ENCODE data around the gene PODXL2. TPM values are rescaled to one million over a fixed set of nuclear protein-coding genes. Genes with fewer than 3 reads are reported as not detected.
"Not testable (repeated sequence)": the region's sequence is repeated elsewhere in the genome, so short reads cannot be mapped to it uniquely, and the experiment has no call there.

The PODXL2 gene
- total RNA-seq, 1 experiment from 2014 or later: 84.7 TPM

DNA sequence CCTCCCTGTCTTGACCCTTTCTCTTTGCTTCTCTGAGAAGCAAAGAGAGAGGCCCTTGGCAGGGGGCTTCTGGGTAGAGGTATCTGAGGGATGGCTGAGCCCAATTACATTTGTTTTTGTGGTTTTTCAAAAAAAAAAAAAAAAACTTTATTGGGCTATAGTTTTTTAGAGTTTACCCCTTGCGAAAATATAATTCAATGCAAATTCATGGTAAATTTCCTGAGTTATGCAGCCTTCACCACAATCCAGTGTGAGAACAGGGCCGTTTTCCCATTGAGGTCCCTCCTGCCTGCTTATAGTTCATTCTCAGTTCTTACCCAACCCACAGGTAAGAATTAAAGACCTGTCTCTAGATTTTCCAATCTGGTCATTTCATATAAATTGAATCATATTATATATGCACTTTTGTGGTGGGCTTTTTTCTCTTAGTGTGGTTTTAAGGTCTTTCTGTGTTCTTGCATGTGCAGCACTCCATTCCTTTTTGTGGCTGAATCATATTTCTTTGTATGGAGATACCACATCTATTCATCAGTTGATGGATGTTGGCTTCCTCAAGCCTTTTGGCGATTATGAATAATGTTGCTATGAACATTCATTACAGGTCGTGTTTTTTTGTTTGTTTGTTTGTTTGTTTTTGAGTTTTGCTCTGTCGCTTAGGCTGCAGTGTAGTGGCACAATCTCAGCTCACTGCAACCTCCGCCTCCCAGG is 28.1 kb upstream of the PODXL2 start:
- Histone ChIP-seq H3K9me3 (no peaks in the 10 kb centered on the region), H3K36me3 (peaks cover 62% of the 10 kb centered on the region), H3K27me3 (no peaks in the 10 kb centered on the region), H3K4me3 (no peak overlapping the region)
- no peak for DNase-seq

DNA sequence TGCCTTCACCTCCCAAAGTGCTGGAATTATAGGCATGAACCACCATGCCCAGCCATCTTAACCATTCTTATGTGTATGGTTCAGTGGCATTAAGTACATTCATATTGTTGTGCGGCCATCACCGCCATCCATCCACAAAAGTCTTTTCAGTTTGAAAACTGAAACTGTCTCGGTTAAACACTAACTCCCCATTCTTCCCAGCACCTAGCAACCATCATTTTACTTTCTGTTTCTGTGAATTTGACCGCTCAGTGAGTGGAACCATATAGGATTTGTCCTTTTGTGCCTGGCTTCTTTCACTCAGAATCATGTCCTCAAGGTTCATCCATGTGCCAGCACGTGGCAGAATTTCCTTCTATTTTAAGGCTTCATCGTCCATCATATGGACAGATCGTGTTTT is 24.9 kb upstream of the PODXL2 start:
- no peak overlapping the region for H3K4me3 ChIP-seq
- H3K27me3 ChIP-seq: no peaks in the 10 kb centered on the region
- DNase-seq: no peak
- H3K36me3 ChIP-seq: peaks cover 90% of the 10 kb centered on the region
- H3K9me3 ChIP-seq: no peaks in the 10 kb centered on the region

DNA sequence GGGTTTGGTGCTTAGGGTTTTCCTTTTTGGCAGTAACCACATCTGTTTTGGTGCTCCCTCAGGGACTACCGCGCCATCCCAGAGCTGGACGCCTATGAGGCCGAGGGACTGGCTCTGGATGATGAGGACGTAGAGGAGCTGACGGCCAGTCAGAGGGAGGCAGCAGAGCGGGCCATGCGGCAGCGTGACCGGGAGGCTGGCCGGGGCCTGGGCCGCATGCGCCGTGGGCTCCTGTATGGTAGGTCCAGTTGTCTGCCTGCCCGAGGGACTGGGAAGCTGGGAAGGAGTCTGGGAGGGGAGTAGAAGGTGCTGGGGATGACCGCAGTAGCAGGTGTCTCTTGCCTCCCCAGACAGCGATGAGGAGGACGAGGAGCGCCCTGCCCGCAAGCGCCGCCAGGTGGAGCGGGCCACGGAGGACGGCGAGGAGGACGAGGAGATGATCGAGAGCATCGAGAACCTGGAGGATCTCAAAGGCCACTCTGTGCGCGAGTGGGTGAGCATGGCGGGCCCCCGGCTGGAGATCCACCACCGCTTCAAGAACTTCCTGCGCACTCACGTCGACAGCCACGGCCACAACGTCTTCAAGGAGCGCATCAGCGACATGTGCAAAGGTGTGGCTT is 24.3 kb upstream of the PODXL2 start:
- no peaks in the 10 kb centered on the region for H3K27me3 ChIP-seq
- no peaks in the 10 kb centered on the region for H3K9me3 ChIP-seq
- peaks cover 89% of the 10 kb centered on the region for H3K36me3 ChIP-seq
- DNase-seq: no peak
- H3K4me3 ChIP-seq: no peak overlapping the region

DNA sequence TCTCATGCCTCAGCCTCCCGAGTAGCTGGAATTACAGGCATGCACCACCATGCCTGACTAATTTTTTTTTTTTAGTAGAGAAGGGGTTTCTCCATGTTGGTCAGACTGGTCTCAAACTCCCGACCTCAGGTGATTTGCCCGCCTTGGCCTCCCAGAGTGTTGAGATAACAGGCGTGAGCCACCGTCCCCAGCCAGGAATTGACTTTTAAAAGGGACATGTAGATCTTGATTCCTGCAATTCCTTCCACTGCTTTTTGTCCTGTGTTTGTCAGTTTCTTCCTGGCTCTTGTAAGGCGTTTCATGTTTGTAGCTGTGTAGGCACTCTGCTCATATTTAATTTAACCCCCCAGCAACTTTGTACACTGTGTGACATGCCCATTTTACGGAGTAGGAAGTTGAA is 23.4 kb upstream of the PODXL2 start:
- H3K36me3 ChIP-seq: peaks cover 88% of the 10 kb centered on the region
- H3K9me3 ChIP-seq, DNase-seq, H3K27me3 ChIP-seq, H3K4me3 ChIP-seq: not testable (repeated sequence)

DNA sequence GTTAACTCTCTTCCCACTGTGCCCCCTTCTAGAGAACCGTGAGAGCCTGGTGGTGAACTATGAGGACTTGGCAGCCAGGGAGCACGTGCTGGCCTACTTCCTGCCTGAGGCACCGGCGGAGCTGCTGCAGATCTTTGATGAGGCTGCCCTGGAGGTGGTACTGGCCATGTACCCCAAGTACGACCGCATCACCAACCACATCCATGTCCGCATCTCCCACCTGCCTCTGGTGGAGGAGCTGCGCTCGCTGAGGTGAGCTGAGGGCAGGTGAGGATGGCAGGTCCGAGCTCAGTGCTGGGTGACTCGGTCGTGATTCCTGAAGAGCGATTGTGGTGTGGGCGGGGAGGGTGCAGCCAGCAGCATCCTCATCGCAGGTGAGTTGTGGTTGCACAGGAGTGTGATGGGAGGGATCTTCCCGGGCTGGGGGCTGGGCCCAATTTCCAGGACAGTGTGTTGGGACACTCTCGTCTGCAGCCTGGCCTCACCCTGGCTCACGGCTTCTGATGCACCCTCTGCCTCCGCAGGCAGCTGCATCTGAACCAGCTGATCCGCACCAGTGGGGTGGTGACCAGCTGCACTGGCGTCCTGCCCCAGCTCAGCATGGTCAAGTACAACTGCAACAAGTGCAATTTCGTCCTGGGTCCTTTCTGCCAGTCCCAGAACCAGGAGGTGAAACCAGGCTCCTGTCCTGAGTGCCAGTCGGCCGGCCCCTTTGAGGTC is 22.7 kb upstream of the PODXL2 start:
- Histone ChIP-seq H3K4me3 (no peak overlapping the region), H3K36me3 (peaks cover 90% of the 10 kb centered on the region)

DNA sequence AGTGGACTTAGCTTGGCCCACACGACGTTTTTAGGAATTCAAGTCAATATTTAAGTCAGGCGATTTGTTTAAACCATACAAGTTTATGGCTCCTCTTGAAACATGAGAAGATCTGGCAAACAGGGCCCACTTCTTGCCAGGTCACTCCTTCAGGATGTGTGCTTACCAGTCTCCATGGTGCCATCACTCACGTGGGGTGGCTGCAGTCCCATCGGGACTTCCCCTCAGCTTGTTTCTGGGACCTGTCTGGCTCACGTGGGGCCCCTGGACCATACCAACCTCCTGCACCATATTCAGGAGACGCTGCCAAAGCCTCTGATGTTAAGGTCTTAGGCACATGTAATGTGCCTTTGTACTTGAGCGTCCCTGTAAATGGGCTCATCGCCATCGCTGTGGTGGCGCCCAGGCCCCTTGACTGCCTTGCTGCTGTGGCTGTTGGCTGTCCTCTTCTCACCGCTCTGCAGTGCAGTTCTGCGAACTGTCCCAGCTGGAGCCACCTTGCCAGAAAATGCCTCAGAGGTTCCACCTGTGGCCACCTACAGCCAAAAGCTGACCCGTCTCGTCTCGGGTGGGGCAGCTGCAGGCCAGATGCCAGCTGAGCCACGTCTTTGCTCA is 21.9 kb upstream of the PODXL2 start:
- Histone ChIP-seq H3K4me3 (no peak overlapping the region), H3K9me3 (no peaks in the 10 kb centered on the region), H3K27me3 (no peaks in the 10 kb centered on the region), H3K36me3 (peaks cover 86% of the 10 kb centered on the region)
- peak; percentile 62 for DNase-seq

More for the DNA sequence above, 22.7 kb upstream of the PODXL2 start:
- H3K27me3 ChIP-seq: no peaks in the 10 kb centered on the region
- no peak for DNase-seq
- no peaks in the 10 kb centered on the region for H3K9me3 ChIP-seq

DNA sequence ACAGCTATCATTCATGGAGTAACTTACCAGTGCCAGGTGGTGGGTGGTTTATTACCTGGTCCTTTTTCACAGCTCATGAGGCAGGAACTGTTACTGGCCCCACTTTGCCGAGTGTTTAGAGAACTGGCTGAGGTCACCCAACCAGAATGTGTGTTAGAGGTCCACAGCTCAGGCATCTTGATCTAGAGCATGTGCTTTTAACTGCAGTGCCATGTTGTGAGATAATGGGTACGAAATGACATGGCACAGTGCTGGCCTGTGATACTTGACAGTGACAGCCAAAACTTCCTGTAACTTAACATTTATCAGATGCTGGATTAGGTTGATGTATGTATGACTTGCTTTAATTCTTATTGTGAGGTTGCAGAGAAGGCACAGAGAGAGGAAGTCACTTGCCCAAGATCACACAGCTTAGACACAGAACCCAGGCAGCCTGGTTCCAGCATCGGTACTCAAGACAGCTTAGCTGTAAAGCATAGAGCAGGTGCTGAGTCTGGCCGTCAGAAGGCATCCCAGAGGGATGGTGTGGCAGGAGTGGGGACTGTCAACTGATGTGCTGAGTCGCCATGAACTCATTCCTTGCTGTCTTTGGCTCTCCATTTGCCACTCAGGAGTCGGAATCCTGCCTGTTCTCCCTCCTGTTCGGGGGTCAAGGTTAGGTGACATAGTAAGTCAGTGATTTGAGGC is 21.2 kb upstream of the PODXL2 start:
- H3K27me3 ChIP-seq: no peaks in the 10 kb centered on the region
- H3K36me3 ChIP-seq: peaks cover 88% of the 10 kb centered on the region
- no peaks in the 10 kb centered on the region for H3K9me3 ChIP-seq
- no peak for DNase-seq
- no peak overlapping the region for H3K4me3 ChIP-seq

DNA sequence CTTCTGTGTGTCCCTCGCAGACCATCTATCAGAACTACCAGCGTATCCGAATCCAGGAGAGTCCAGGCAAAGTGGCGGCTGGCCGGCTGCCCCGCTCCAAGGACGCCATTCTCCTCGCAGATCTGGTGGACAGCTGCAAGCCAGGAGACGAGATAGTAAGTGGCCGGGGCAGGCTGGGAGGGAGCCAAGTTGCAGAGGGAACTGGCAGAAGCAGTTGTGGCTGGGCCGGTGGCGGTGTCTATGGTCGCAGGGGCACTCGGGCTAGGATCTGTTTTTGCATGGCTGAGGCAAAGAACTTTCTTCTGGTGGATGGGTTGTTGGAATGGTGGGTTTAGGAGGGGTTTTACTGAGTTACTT is 20.6 kb upstream of the PODXL2 start:
- Histone ChIP-seq H3K4me3 (no peak overlapping the region), H3K9me3 (no peaks in the 10 kb centered on the region), H3K36me3 (peaks cover 88% of the 10 kb centered on the region), H3K27me3 (no peaks in the 10 kb centered on the region)
- no peak for DNase-seq

DNA sequence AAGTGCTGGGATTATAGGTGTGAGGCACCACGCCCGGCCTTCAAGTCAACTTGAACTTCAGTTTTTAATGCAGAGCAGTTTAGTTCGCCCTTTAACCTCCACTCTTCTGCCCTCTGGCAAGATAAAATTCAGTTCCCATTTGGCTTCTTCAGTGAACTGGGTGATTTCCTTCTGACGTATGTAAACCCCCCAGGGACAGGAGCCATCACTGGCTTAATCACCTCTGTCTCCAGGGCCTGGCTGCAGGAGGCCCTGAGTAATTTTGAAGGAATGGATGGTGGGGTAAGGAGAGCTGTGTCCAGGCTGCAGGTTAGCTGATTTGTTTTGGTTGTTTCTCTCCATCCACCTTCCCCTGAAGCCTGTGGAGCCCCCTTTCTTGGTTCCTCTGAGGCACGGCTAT is 18.9 kb upstream of the PODXL2 start:
- DNase-seq: no peak
- no peaks in the 10 kb centered on the region for H3K9me3 ChIP-seq

DNA sequence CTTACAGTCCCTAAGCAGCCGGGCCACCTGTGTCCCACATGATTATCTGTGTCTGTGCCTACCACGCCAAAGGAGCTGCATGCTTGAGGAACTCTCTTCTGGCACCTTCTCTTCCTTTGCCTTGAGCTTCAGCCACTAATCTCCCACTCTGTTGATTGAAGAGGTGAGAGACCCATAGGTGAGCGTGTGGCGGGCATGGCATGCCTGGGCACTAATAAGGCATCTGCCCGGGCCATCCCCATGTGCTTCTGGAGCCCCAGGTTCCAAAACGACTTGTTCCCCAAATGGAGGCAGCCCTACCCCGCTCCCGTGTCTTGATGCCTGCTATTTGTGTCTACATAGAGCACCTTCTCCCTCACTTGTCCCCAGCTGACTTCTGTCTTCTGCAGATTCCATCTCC is 17.7 kb upstream of the PODXL2 start:
- Histone ChIP-seq H3K4me3 (no peak overlapping the region), H3K36me3 (peaks cover 95% of the 10 kb centered on the region), H3K9me3 (no peaks in the 10 kb centered on the region), H3K27me3 (no peaks in the 10 kb centered on the region)
- no peak for DNase-seq

More for the DNA sequence above, 18.9 kb upstream of the PODXL2 start:
- H3K36me3 ChIP-seq: peaks cover 93% of the 10 kb centered on the region
- H3K4me3 ChIP-seq: no peak overlapping the region
- no peaks in the 10 kb centered on the region for H3K27me3 ChIP-seq

DNA sequence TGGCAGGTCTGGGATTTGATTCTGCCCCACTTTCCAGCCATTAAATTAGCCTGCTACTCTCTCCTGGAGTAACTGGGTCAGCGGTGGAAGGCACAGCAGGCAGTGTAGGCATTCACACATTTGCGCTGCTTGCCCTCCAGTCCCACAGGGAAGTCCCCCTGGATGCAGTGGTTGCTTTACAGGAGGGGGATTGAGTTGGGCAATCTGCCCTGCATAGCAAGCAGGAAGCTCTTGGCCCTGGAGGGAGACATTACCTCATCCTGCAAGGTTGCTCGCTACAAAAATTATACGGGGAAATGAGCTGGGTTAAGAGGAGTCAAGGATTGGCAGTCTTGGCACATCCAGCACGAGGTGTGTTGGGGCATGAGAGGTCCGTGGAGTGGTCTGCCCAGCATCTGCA is 16.0 kb upstream of the PODXL2 start:
- no peak for DNase-seq
- no peaks in the 10 kb centered on the region for H3K27me3 ChIP-seq
- peaks cover 95% of the 10 kb centered on the region for H3K36me3 ChIP-seq
- H3K9me3 ChIP-seq: no peaks in the 10 kb centered on the region
- no peak overlapping the region for H3K4me3 ChIP-seq

DNA sequence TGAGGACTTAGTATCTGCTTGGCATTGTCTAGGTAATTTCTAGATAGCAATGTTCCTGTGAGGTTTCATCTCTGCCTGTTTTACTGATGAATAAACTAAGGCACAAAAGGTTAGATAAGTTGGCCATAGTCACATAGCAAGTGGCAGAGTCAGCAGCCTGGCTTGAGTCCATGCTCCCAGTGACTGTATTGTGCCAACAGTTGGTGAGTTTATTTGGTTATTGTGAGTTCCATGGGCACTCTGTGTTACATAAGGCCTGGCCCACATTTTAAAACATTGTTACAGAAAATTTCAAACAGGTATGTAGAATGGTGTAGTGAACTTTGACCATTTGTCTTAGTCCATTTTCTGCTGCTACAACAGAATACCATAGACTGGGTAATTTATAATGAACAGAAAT is 15.6 kb upstream of the PODXL2 start:
- peak; percentile 64 for DNase-seq
- peaks cover 95% of the 10 kb centered on the region for H3K36me3 ChIP-seq
- no peaks in the 10 kb centered on the region for H3K9me3 ChIP-seq
- H3K4me3 ChIP-seq: no peak overlapping the region
- no peaks in the 10 kb centered on the region for H3K27me3 ChIP-seq

DNA sequence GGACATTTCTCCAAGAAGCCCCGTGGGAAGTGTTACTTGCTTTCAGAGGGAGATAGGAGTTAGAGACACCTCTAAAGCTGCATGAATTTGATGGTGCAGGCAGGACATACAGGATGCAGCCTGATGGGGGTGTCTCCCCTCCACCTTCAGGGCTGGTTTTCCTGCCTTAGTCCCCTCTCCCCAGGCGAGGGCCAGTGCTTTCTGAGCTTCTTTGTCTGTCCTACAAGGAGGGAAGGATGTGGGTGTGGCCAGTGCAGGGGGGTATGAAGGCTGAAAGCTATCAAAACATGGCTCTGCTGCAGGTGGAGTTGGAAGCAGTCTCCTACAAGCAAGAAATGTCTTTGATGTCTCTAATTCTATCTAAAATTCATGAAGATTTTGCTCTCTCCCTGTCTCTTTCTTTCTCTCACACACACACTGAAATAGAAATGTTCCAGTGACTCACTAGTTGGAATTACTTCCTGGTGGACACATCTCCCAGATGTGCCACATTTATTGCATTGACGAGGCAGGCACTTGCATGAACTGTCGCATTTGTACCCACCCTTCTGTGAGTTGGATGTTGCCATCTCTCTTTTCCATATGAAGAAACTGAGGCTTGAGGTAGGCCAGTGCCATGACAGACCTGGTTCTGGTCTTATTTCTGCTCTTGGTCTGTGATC is 13.9 kb upstream of the PODXL2 start:
- no peaks in the 10 kb centered on the region for H3K27me3 ChIP-seq
- H3K9me3 ChIP-seq: no peaks in the 10 kb centered on the region
- H3K4me3 ChIP-seq: no peak overlapping the region
- DNase-seq: no peak
- H3K36me3 ChIP-seq: peaks cover 97% of the 10 kb centered on the region

DNA sequence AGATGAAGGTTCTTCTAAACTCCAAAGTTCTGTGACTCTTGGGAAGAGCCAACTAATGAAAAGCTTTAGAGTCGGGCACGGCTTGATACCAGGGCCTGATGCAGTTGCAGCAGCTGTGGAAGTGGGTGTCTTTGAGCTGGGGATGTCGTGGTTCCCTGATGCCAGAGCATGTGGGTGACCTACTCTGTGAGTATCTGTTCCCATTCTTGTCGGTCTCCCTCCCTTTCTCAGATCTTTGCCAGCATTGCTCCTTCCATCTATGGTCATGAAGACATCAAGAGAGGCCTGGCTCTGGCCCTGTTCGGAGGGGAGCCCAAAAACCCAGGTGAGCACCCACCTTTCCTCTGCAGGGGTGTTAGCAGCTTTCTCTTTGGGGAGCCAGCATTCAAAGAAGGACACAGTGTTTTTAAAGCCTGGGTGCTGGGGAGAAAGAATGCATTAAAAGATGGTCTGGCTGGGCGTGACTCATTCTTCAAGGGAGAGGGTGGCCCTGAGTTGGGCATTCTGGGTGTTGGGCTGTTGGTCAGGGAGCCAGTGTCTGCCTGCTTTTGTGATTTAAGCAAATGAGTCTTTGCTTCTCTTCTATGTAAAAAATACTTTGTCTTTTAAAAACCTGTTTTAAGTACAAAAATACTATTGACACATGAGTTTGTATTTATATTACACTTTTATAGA is 13.2 kb upstream of the PODXL2 start:
- Histone ChIP-seq H3K27me3 (no peaks in the 10 kb centered on the region), H3K4me3 (no peak overlapping the region), H3K9me3 (no peaks in the 10 kb centered on the region), H3K36me3 (peaks cover 97% of the 10 kb centered on the region)
- no peak for DNase-seq

DNA sequence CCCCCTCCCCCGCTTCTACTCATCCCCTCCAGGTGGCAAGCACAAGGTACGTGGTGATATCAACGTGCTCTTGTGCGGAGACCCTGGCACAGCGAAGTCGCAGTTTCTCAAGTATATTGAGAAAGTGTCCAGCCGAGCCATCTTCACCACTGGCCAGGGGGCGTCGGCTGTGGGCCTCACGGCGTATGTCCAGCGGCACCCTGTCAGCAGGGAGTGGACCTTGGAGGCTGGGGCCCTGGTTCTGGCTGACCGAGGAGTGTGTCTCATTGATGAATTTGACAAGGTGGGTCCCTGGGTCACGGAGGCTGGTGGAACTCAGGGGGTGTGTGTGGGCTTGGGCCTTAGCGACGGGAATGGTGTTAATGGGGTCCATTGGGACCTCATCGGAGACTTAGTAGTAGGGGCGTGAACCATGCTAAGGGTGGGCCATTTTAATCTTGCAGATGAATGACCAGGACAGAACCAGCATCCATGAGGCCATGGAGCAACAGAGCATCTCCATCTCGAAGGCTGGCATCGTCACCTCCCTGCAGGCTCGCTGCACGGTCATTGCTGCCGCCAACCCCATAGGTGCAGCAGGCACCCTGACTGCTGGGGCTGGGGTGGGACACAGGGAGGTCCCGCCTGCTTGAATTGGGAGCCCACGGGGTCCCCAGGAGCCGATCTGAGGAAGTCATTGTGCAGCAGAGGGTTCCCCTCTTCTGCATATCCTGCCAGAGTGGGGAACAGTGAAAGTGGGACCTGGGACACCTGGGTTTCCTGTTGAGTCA is 12.0 kb upstream of the PODXL2 start:
- Histone ChIP-seq H3K9me3 (no peaks in the 10 kb centered on the region), H3K4me3 (no peak overlapping the region), H3K36me3 (peaks cover 100% of the 10 kb centered on the region), H3K27me3 (no peaks in the 10 kb centered on the region)
- DNase-seq: no peak
